ENCODE results near the gene VAV2. TPM values are rescaled to one million over a fixed set of nuclear protein-coding genes. Genes with fewer than 3 reads are reported as not detected.

The VAV2 gene
- polyA plus RNA-seq, 2 of the 4 experiments (the other 2 are of a cell fraction): 9.8 to 21.4 TPM

DNA sequence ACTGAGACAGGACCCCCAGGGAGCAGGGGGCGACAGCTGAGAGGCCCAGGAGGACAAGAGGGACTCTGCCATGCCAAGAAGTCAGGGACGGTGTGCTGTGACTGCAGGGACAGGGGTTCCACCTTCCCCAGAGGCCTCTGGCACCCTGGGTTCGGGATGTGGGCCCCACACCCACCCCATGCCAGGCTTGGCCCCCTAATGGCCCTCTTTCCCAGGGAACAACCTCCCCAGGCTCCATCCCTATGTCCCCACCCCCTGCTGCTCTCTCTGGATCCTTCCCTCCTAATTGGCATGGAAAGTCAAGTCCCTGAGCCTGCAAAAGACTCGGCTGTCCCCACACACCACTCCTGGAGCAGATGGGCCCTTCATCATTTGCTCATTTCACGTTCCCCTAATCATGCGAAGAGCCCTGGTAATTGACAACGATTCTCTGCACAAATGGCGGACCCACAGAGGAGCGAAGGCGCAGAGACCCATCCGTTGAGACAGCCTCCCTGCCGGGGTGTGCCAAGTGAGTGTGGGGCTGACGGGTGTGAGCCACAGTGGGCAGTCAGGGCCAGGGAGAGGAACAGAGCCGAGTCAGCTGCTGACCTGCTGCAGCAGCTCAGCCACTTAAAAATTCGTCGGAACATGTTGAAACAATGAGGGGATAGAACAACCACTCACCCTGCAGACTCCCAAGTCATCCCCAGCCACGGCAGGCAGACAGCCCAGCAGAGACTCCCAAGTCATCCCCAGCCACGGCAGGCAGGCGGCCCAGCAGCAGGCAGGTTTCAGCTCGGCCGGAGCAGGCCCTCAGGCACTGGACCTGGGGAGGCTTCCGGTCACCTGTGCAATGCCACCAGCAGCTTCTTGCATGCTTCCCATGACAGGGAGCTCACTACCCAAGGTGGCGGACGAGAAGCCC is 109.0 kb downstream of the VAV2 start:
- H3K9me3 ChIP-seq: no peaks in the 10 kb centered on the region
- H3K4me3 ChIP-seq: no peak overlapping the region
- no peak for ATAC-seq
- H3K4me1 ChIP-seq: peaks cover 18% of the 10 kb centered on the region
- CTCF ChIA-PET: interaction anchor here (0.9 to 1.2 kb wide), 2 partner anchors 17 to 112 kb away, joined by 3 read pairs; no protein-coding TSS in a partner anchor
- WGBS (ENCODE audit: missing lambda C conversion rate): 89% methylated on average over 18 of the region's 24 CpGs
- no peak overlapping the region for H3K4me2 ChIP-seq
- H3K27ac ChIP-seq: peak overlapping the region in 1 of 2 experiments; percentile 84; a peak in 2 of 6 replicates
- POLR2A ChIA-PET: interaction anchor here (1.5 kb wide), 1 partner anchor 9 kb away, joined by 3 read pairs; no protein-coding TSS in a partner anchor
- TF ChIP-seq KDM1A (IDR thresholded peaks at IDR 0.05; ENCODE audit: low read depth): no peak
- TF ChIP-seq EP300 (IDR thresholded peaks at IDR 0.05): no peak
- TF ChIP-seq NR3C1 (IDR thresholded peaks at IDR 0.05): no peak
- no peak for TF ChIP-seq NFE2L2 (conservative IDR thresholded peaks at IDR 0.05; ENCODE audit: low read length)
- TF ChIP-seq, protein P1, sequence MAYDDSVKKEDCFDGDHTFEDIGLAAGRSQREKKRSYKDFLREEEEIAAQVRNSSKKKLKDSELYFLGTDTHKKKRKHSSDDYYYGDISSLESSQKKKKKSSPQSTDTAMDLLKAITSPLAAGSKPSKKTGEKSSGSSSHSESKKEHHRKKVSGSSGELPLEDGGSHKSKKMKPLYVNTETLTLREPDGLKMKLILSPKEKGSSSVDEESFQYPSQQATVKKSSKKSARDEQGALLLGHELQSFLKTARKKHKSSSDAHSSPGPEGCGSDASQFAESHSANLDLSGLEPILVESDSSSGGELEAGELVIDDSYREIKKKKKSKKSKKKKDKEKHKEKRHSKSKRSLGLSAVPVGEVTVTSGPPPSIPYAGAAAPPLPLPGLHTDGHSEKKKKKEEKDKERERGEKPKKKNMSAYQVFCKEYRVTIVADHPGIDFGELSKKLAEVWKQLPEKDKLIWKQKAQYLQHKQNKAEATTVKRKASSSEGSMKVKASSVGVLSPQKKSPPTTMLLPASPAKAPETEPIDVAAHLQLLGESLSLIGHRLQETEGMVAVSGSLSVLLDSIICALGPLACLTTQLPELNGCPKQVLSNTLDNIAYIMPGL (CRISPR knock-in tag; IDR thresholded peaks at IDR 0.05; ENCODE audit: borderline replicate concordance): no peak
- no peak for TF ChIP-seq POLR2A (IDR thresholded peaks at IDR 0.05; ENCODE audit: low read length)
- no peak for TF ChIP-seq FOXS1 (CRISPR knock-in tag; IDR thresholded peaks at IDR 0.05)
- TF ChIP-seq HEYL (CRISPR knock-in tag; IDR thresholded peaks at IDR 0.05): no peak
- no peak for TF ChIP-seq ZSCAN20 (CRISPR knock-in tag; IDR thresholded peaks at IDR 0.05)
- TF ChIP-seq ESRRA (IDR thresholded peaks at IDR 0.05; ENCODE audit: borderline replicate concordance, low read length): no peak
- no peak for TF ChIP-seq PBX3 (IDR thresholded peaks at IDR 0.05)
- TF ChIP-seq ZC3H11A (IDR thresholded peaks at IDR 0.05): no peak
- TF ChIP-seq PHF8 (IDR thresholded peaks at IDR 0.05; ENCODE audit: borderline replicate concordance, low read depth): no peak
- TF ChIP-seq, protein P2, sequence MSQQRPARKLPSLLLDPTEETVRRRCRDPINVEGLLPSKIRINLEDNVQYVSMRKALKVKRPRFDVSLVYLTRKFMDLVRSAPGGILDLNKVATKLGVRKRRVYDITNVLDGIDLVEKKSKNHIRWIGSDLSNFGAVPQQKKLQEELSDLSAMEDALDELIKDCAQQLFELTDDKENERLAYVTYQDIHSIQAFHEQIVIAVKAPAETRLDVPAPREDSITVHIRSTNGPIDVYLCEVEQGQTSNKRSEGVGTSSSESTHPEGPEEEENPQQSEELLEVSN (IDR thresholded peaks at IDR 0.05; ENCODE audit: borderline replicate concordance, low read depth): no peak
- no peak for TF ChIP-seq RAD21 (conservative IDR thresholded peaks at IDR 0.05 in 1 of 2, IDR thresholded peaks at IDR 0.05 in 1 of 2)
- no peak for TF ChIP-seq HOXB5 (CRISPR knock-in tag; IDR thresholded peaks at IDR 0.05)
- TF ChIP-seq NPAS2 (CRISPR knock-in tag; IDR thresholded peaks at IDR 0.05; ENCODE audit: borderline replicate concordance): no peak
- TF ChIP-seq TFCP2L1 (CRISPR knock-in tag; IDR thresholded peaks at IDR 0.05): no peak
- no peak for TF ChIP-seq MYC (IDR thresholded peaks at IDR 0.05; ENCODE audit: borderline replicate concordance, low read length)
- no peak for TF ChIP-seq EHMT2 (IDR thresholded peaks at IDR 0.05; ENCODE audit: low read depth)
- FAIRE-seq: no peak
- DNase-seq (ENCODE audit: low read depth in 1 of 2, low spot score in 1 of 2): no peak

DNA sequence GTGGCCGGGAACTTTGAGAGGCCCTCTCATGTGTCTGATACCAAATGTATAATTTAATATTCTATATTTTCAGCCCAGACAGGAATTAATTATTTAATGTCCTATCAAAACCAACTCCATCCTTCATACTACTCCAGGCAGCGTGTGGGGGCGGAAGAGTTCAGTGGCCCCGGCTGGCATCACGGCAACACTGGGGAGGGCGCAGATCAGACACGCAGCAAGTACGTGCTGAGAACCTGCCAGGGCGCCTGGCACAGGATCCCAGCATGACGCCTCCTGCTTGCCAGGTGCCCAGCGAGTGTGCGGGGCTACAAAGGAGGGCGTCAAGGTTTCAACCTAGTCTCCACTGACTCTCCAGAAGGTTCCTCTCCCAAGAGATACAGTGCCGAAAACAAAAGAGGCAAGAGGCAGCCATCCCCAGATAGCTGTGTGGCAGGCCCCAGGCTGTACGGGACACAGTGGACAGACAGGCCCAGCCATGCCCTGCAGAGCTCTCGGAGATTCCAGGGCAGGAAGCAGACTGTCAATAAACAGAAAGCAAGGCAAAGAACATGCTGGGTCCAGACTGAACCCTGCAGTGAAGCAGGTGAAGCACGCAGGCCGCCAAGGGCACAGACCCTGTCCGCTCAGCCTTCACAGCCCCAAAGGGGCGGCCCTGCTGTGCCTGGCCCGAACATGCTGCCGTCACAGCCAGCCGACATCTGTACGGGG is 110.3 kb downstream of the VAV2 start:
- DNase-seq (ENCODE audit: low read depth in 1 of 2, low spot score in 1 of 2) (no peak), ATAC-seq (no peak), FAIRE-seq (no peak)
- Histone ChIP-seq H3K4me3 (no peak overlapping the region), H3K4me2 (no peak overlapping the region), H3K27ac (peak overlapping the region; percentile 52 to 84), H3K9me3 (no peaks in the 10 kb centered on the region), H3K4me1 (peaks cover 16% of the 10 kb centered on the region)
- CTCF ChIA-PET: interaction anchor here (0.6 kb wide), 1 partner anchor 612 kb away, joined by 3 read pairs; no protein-coding TSS in a partner anchor
- POLR2A ChIA-PET: no interaction called here
- WGBS (ENCODE audit: missing lambda C conversion rate): 94% methylated on average over 24 of the region's 24 CpGs
- TF ChIP-seq EP300 (IDR thresholded peaks at IDR 0.05): no peak
- TF ChIP-seq, protein P1 (CRISPR knock-in tag; IDR thresholded peaks at IDR 0.05; ENCODE audit: borderline replicate concordance): no peak
- no peak for TF ChIP-seq NFE2L2 (conservative IDR thresholded peaks at IDR 0.05; ENCODE audit: low read length)
- TF ChIP-seq HOXB5 (CRISPR knock-in tag; IDR thresholded peaks at IDR 0.05): no peak
- no peak for TF ChIP-seq RNF2 (IDR thresholded peaks at IDR 0.05; ENCODE audit: borderline replicate concordance, low read depth)
- TF ChIP-seq HOXA7 (CRISPR knock-in tag; IDR thresholded peaks at IDR 0.05): no peak
- no peak for TF ChIP-seq KDM5A (IDR thresholded peaks at IDR 0.05)
- TF ChIP-seq PHF8 (IDR thresholded peaks at IDR 0.05; ENCODE audit: borderline replicate concordance, low read depth): no peak
- TF ChIP-seq CEBPB (IDR thresholded peaks at IDR 0.05): no peak
- TF ChIP-seq ZSCAN20 (CRISPR knock-in tag; IDR thresholded peaks at IDR 0.05): no peak
- no peak for TF ChIP-seq ZC3H11A (IDR thresholded peaks at IDR 0.05)
- no peak for TF ChIP-seq CBX2 (IDR thresholded peaks at IDR 0.05; ENCODE audit: borderline replicate concordance, low read depth)
- TF ChIP-seq, protein P3, sequence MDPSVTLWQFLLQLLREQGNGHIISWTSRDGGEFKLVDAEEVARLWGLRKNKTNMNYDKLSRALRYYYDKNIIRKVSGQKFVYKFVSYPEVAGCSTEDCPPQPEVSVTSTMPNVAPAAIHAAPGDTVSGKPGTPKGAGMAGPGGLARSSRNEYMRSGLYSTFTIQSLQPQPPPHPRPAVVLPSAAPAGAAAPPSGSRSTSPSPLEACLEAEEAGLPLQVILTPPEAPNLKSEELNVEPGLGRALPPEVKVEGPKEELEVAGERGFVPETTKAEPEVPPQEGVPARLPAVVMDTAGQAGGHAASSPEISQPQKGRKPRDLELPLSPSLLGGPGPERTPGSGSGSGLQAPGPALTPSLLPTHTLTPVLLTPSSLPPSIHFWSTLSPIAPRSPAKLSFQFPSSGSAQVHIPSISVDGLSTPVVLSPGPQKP (IDR thresholded peaks at IDR 0.05; ENCODE audit: low read depth, low read length): no peak
- no peak for TF ChIP-seq ZFP36 (IDR thresholded peaks at IDR 0.05; ENCODE audit: borderline replicate concordance, partially characterized antibody)
- TF ChIP-seq CBX8 (IDR thresholded peaks at IDR 0.05): no peak

Measured in A549 (cell line).